ENCODE data around the gene WWC1.

DNA sequence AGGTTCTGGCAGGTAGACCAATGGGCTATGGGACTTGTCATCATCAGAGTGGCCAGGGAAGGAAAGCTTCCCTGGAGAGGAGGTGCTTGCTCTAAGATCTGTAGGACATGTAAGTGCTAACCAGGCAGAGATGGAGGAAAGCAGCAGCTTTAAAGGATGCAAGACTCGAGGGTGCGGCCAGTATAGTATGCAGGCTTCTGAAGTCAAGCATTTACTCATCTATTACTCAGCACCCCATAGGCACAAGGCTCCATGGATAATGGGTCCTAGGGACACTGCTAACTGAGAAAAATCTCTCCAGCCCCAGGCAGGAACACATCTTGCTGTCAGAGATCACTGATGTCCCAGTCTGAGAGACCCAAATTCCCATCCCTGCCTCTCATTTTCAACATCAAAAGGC is 49.7 kb downstream of the WWC1 start:
- TF ChIP-seq, protein P1, sequence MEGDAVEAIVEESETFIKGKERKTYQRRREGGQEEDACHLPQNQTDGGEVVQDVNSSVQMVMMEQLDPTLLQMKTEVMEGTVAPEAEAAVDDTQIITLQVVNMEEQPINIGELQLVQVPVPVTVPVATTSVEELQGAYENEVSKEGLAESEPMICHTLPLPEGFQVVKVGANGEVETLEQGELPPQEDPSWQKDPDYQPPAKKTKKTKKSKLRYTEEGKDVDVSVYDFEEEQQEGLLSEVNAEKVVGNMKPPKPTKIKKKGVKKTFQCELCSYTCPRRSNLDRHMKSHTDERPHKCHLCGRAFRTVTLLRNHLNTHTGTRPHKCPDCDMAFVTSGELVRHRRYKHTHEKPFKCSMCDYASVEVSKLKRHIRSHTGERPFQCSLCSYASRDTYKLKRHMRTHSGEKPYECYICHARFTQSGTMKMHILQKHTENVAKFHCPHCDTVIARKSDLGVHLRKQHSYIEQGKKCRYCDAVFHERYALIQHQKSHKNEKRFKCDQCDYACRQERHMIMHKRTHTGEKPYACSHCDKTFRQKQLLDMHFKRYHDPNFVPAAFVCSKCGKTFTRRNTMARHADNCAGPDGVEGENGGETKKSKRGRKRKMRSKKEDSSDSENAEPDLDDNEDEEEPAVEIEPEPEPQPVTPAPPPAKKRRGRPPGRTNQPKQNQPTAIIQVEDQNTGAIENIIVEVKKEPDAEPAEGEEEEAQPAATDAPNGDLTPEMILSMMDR (conservative IDR thresholded peaks at IDR 0.05) = no peak
- TF ChIP-seq EZH2 (IDR thresholded peaks at IDR 0.05; ENCODE audit: low read depth) = no peak

Measured in PC-9 (cell line).